Activated naive CD8-positive, alpha-beta T cell treated with anti-CD3 and anti-CD28 coated beads, Interleukin-2, amount 50 U/mL, for 24 hours (primary cell): ENCODE measurements around the gene CCNK.

Experiments
- ATAC-seq: fragments of 150-1000 bp; cut with Tn5 transposase; one replicate; pipeline ENCODE4 v1.10.0; 2021
- DNase-seq: peaks from one replicate; pipeline ENCODE4 v3.0.0; 2021
- H3K27ac Mint-ChIP-seq: one replicate; pipeline ENCODE4 v1.8.0; 2021; ENCODE audit warnings: mild to moderate bottlenecking, mixed read lengths
- H3K27me3 Mint-ChIP-seq: one replicate; pipeline ENCODE4 v1.8.0; 2021; ENCODE audit warnings: mixed read lengths
- H3K36me3 Mint-ChIP-seq: one replicate; pipeline ENCODE4 v1.8.0; 2021; ENCODE audit warnings: low read depth, mixed read lengths
- H3K4me1 Mint-ChIP-seq: one replicate; pipeline ENCODE4 v1.8.0; 2021; ENCODE audit warnings: mixed read lengths
- H3K4me3 Mint-ChIP-seq: one replicate; pipeline ENCODE4 v1.8.0; 2021; ENCODE audit warnings: mild to moderate bottlenecking, moderate library complexity, mixed read lengths
- H3K9me3 Mint-ChIP-seq: one replicate; pipeline ENCODE4 v1.8.0; 2021; ENCODE audit warnings: mixed read lengths

Gene CCNK

DNA sequence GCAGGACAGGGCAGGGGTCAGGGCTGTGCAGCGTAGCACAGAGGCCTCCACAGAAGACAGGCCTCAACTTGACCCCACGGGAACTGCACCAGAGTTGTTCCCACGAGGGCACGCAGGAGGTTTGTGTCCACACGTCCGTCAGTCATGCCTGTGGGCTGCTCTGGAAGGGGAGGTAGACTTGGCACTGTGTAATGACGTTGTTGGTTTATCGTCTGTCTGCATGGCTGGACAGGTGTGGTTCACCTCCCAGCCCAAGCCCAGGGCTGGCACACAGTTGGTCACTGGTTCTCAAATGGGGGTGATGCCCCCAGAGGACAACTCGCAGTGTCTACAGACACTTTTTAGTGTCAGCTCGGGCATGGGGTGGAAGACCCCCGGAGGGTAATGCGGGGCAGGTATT is 45.8 kb downstream of the CCNK start:
- H3K4me3 Mint-ChIP-seq = no peak overlapping the region
- peaks cover 4% of the 10 kb centered on the region for H3K4me1 Mint-ChIP-seq
- no peak for DNase-seq
- no peaks in the 10 kb centered on the region for H3K27me3 Mint-ChIP-seq
- H3K9me3 Mint-ChIP-seq = no peaks in the 10 kb centered on the region
- H3K27ac Mint-ChIP-seq = no peak overlapping the region
- no peaks in the 10 kb centered on the region for H3K36me3 Mint-ChIP-seq
- ATAC-seq = no peak

DNA sequence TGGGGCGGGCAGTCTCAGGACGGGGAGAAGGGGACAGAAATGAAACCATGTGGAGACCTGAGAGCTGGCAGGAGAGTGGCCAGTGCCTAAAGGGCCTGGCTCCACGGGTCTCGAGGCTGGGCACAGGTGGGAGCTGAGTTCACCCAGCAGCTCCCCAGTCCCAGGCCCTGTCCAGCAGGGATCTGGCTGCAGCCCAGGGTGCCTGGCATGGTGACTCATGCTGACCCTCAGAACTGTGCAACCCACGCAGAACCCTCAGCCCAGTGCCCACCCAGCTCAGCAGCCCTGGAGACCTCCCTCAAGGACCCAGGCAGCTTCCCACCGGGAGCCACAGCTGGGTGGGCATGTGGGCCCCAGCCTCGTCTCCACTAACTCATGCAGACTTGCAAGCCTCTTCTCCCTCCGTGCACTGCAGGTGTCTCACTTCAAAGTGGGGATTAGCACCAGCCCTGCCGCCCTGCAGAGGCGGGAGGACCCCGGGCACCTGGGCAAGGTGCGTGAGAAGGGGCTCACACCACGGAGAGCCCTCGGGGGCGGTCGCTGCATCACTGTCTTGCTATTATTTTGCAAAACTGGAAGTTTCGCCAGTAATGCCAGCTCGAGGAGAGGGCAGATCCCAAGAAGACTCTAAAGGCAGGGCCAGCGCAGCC is 46.3 kb downstream of the CCNK start:
- H3K27ac Mint-ChIP-seq = no peak overlapping the region
- no peaks in the 10 kb centered on the region for H3K27me3 Mint-ChIP-seq
- no peak overlapping the region for H3K4me3 Mint-ChIP-seq

GRCh38 chr14:99529899-99530298 is 48.7 kb downstream of the CCNK start:
- Mint-ChIP-seq H3K36me3 (no peaks in the 10 kb centered on the region), H3K4me1 (peaks cover 4% of the 10 kb centered on the region), H3K9me3 (no peaks in the 10 kb centered on the region), H3K27ac (no peak overlapping the region), H3K4me3 (no peak overlapping the region), H3K27me3 (no peaks in the 10 kb centered on the region)
- no peak for DNase-seq
- no peak for ATAC-seq

More for the DNA sequence above, 46.3 kb downstream of the CCNK start:
- no peak for ATAC-seq
- Mint-ChIP-seq H3K36me3 (no peaks in the 10 kb centered on the region), H3K4me1 (peaks cover 4% of the 10 kb centered on the region), H3K9me3 (no peaks in the 10 kb centered on the region)
- no peak for DNase-seq

GRCh38 chr14:99530407-99531155 is 49.4 kb downstream of the CCNK start:
- Mint-ChIP-seq H3K27ac (no peak overlapping the region), H3K4me3 (no peak overlapping the region), H3K9me3 (no peaks in the 10 kb centered on the region), H3K27me3 (no peaks in the 10 kb centered on the region), H3K4me1 (no peaks in the 10 kb centered on the region), H3K36me3 (no peaks in the 10 kb centered on the region)
- ATAC-seq (no peak), DNase-seq (no peak)

DNA sequence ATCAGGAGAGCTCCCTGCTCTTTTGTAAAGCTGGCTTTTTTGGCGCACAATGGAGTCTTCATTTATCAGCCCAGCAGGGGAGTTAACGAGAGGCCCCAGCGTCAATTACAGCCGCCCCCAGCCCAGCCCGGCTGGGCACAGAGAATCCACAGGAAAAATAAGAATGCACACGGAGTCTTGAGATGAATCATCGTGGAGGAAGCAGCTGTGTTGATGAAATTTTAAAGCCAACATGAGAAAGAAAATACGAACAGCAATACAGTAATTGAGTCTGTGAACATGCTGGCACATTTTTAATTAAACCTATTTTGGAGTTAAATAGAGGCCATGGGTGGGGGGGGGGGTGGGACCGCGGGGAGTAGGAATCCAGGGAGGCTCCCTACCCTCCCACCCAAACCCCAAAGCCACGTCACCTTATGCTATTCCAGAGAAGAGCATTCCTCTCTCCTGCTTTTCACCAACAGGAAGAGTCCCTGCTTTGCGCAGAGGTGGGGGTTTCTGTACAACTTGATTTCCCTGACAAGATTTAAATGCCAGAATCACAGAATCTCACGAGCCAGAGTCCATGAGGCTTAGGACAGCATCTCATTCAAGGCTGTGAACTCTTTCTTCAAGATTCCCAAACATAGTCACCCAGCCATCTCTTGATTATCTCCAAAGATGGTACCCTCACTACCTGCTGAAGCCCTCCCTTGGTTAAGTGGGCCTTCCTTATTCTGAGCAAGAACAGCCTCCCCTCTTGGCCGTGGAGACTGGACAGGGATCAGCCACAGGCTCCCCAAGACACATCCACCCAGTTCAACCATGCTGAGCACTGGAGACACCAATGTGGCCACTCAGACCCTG is 50.3 kb downstream of the CCNK start:
- H3K4me3 Mint-ChIP-seq = no peak overlapping the region
- H3K9me3 Mint-ChIP-seq = no peaks in the 10 kb centered on the region
- no peak overlapping the region for H3K27ac Mint-ChIP-seq
- no peaks in the 10 kb centered on the region for H3K27me3 Mint-ChIP-seq
- DNase-seq (no peak), ATAC-seq (no peak)
- H3K36me3 Mint-ChIP-seq = no peaks in the 10 kb centered on the region
- H3K4me1 Mint-ChIP-seq = no peaks in the 10 kb centered on the region

GRCh38 chr14:99532310-99532709 is 51.1 kb downstream of the CCNK start:
- Mint-ChIP-seq H3K27ac (no peak overlapping the region), H3K36me3 (no peaks in the 10 kb centered on the region), H3K27me3 (no peaks in the 10 kb centered on the region), H3K9me3 (no peaks in the 10 kb centered on the region), H3K4me3 (no peak overlapping the region), H3K4me1 (no peaks in the 10 kb centered on the region)
- ATAC-seq (no peak), DNase-seq (no peak)

- Mint-ChIP-seq H3K27me3 (no peaks in the 10 kb centered on the region), H3K36me3 (no peaks in the 10 kb centered on the region), H3K4me1 (no peaks in the 10 kb centered on the region), H3K9me3 (no peaks in the 10 kb centered on the region), H3K4me3 (no peak overlapping the region), H3K27ac (no peak overlapping the region)
- ATAC-seq = no peak
- DNase-seq = no peak
Measured at GRCh38 chr14:99534333-99534732, 53.1 kb downstream of the CCNK start.

DNA sequence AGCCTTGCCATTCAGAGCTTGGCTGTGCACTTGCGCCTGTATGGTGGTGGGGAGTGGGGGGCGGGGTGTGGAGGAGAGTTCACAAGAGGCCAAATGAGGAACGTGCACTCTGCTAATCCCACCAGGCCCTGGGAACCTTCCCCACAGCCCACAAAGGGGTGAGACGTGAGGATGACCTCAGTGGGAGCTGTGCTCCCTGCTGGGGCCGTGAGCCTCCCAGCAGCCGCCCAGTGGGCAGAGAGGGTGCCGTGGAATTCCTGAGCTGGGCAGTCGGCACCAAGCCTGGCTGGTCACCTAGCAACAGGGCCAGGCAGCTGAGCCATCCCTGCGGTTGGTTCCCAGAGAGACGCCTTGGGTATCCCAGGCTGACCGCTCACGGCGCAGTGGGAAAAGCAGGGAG is 53.7 kb downstream of the CCNK start:
- no peak overlapping the region for H3K27ac Mint-ChIP-seq
- H3K4me3 Mint-ChIP-seq = no peak overlapping the region
- no peaks in the 10 kb centered on the region for H3K36me3 Mint-ChIP-seq
- no peak for DNase-seq
- no peak for ATAC-seq
- H3K9me3 Mint-ChIP-seq = no peaks in the 10 kb centered on the region
- no peaks in the 10 kb centered on the region for H3K27me3 Mint-ChIP-seq
- H3K4me1 Mint-ChIP-seq = no peaks in the 10 kb centered on the region

GRCh38 chr14:99535448-99535847 is 54.2 kb downstream of the CCNK start:
- Mint-ChIP-seq H3K27ac (no peak overlapping the region), H3K27me3 (no peaks in the 10 kb centered on the region)
- ATAC-seq = no peak

DNA sequence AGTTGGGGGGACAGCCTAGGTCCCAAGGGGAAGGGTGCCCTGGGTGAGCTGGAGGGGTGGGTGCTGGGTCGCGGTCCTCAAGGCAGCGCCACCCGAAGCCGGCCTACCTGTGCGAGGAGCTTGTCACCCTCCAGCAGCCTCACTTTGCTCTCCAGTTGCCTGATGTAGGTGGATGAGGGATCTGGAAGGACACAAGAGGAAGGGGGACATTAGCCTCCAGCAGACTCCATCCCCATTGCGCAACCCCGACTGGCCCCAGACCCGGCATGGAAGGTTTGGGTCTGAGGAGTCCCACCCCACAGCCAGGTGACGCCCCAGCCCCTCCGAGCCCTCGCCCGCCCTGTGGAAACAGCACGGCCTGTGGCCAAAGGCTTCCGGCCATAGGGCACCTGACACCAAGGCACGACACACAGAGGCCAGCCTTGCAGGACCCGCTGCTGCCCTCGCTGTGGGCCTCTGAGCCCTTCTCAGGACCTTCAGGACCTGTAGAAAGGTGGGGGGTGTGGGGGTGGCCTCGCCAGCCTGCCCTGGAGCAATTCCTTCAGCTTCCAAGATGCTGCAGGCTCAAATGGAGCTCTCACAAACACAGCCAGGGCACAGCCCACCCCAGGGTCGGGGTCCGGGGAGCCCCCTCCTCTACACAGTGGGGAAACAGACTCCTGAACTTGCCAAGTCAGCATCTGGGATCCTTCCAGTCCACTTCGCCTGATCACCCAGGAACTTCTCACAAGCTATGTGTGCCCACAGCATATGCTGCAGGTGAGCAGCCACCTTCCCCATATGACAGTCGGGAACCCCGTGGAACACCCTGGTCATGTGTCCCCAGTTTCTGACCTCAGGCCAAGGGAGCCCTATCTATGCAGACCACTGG is 54.9 kb downstream of the CCNK start:
- H3K27me3 Mint-ChIP-seq = no peaks in the 10 kb centered on the region
- H3K4me1 Mint-ChIP-seq = peaks cover 2% of the 10 kb centered on the region
- H3K27ac Mint-ChIP-seq = no peak overlapping the region
- no peaks in the 10 kb centered on the region for H3K36me3 Mint-ChIP-seq
- DNase-seq = no peak
- no peak for ATAC-seq
- H3K9me3 Mint-ChIP-seq = no peaks in the 10 kb centered on the region
- H3K4me3 Mint-ChIP-seq = no peak overlapping the region

More at GRCh38 chr14:99535448-99535847, 54.2 kb downstream of the CCNK start:
- no peaks in the 10 kb centered on the region for H3K9me3 Mint-ChIP-seq
- no peak overlapping the region for H3K4me3 Mint-ChIP-seq
- no peak for DNase-seq
- H3K36me3 Mint-ChIP-seq = no peaks in the 10 kb centered on the region
- H3K4me1 Mint-ChIP-seq = no peaks in the 10 kb centered on the region

DNA sequence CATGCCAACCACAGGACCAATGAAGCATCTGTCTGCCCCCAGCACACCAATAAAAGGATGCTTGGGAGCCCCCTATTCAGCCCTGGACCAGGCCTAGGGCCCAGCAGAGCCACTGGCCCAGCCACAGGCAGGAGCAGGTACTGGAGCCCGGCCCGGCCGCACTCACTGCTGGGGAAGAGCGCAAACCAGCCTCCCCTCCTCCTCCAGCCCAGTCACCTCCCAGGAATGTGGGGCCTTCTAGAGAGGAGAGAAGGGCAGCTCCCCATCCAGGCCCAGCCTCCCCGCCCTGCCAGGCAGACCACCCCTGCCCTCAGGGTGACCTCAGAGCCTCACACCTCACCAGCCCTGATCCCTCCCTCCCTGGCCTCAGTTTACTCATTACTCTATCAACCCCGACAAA is 56.2 kb downstream of the CCNK start:
- H3K4me1 Mint-ChIP-seq = peaks cover 5% of the 10 kb centered on the region
- no peak overlapping the region for H3K27ac Mint-ChIP-seq
- no peak overlapping the region for H3K4me3 Mint-ChIP-seq
- ATAC-seq (no peak), DNase-seq (no peak)
- H3K9me3 Mint-ChIP-seq = no peaks in the 10 kb centered on the region
- H3K27me3 Mint-ChIP-seq = no peaks in the 10 kb centered on the region
- no peaks in the 10 kb centered on the region for H3K36me3 Mint-ChIP-seq

DNA sequence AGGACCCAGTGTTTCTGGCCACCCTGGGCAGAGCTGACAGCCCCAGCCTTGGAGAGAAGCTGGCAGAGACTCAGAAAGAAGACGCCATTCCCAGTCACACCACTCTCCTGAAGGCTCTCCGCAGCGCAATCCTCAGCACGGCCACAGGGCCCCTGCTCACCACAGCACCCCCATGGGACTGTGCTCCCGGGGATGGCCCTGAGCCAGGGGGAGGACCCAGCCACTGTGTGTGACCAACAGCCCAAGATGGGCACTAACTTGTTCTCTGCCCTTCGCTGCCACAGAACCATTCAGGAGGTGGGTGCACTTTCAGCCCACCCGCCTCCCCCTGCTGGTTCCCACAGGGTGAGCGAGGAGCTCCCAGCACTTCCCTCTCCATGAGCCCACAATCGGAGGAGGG is 57.1 kb downstream of the CCNK start:
- Mint-ChIP-seq H3K9me3 (no peaks in the 10 kb centered on the region), H3K4me3 (no peak overlapping the region), H3K4me1 (peaks cover 5% of the 10 kb centered on the region), H3K36me3 (no peaks in the 10 kb centered on the region), H3K27me3 (no peaks in the 10 kb centered on the region), H3K27ac (no peak overlapping the region)
- DNase-seq = no peak
- no peak for ATAC-seq

DNA sequence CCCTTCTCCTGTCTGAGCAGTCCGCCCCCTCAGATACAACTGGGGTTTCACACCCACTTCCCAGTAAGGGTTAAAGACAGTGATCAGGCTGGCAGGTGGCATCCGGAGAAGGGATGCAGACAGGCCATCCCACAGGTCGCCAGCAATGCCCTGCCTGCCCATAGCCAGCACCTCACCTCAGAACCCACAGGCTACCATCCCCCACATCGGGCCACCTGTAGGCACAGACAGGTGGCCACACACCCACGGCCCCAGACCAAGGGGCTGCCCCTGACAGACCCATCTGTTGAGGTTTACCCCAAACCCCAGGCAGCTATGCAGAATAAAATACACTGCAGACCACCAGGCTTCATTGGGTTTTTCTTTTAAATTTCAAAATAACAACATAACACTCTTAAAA is 57.5 kb downstream of the CCNK start:
- Mint-ChIP-seq H3K27ac (no peak overlapping the region), H3K4me3 (no peak overlapping the region)
- no peak for DNase-seq

GRCh38 chr14:99539491-99539890 is 58.3 kb downstream of the CCNK start:
- no peak for DNase-seq
- H3K27ac Mint-ChIP-seq = no peak overlapping the region
- no peak overlapping the region for H3K4me3 Mint-ChIP-seq
- H3K4me1 Mint-ChIP-seq = peaks cover 5% of the 10 kb centered on the region
- no peaks in the 10 kb centered on the region for H3K9me3 Mint-ChIP-seq
- no peaks in the 10 kb centered on the region for H3K36me3 Mint-ChIP-seq
- no peaks in the 10 kb centered on the region for H3K27me3 Mint-ChIP-seq
- no peak for ATAC-seq

More for the DNA sequence above, 57.5 kb downstream of the CCNK start:
- H3K4me1 Mint-ChIP-seq = peaks cover 5% of the 10 kb centered on the region
- H3K36me3 Mint-ChIP-seq = no peaks in the 10 kb centered on the region
- H3K27me3 Mint-ChIP-seq = no peaks in the 10 kb centered on the region
- no peak for ATAC-seq
- no peaks in the 10 kb centered on the region for H3K9me3 Mint-ChIP-seq
